LoVo (cell line): ENCODE results near the gene MYCBP2.
"Not testable (repeated sequence)": the region's sequence is repeated elsewhere in the genome, so short reads cannot be mapped to it uniquely, and the experiment has no call there.

ENCODE experiments used
- DNase-seq: peaks from one replicate; pipeline ENCODE4 v3.0.0-alpha.2; 2016; ENCODE audit warnings: low spot score

The MYCBP2 gene

GRCh38 chr13:77326905-77327604 is at the start of gene MYCBP2:
Gene MYCBP2 (minus strand): TSS chr13:77327094. CDS start chr13:77326775, 319 bp downstream.
- peak; percentile 94 for DNase-seq

DNA sequence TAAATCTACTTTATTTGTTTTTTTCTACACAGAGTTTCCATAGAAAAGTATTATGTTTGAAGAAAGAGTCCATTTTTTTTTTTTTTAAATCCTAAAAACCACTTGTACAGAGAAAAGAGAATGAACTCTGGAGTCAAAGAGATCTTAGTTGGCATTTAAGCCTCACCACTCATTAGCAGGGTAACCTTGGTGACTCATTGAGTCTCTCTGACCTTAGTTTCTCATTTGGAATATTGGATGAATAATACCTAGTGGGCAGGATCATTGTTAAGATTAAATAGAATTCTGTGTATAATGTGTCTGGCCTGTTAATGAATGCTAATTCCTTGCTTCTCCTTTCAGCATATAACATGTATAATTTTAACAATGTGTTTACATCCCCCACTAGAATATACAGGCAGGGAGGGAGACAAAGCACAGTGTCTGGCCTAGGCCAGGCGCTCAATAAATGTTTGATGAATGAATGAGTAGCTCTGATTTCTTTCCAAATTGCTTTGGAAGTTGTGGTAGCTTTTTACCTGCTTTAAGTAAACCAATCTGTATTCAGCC is 48.7 kb upstream of the MYCBP2 start:
- no peak for DNase-seq

DNA sequence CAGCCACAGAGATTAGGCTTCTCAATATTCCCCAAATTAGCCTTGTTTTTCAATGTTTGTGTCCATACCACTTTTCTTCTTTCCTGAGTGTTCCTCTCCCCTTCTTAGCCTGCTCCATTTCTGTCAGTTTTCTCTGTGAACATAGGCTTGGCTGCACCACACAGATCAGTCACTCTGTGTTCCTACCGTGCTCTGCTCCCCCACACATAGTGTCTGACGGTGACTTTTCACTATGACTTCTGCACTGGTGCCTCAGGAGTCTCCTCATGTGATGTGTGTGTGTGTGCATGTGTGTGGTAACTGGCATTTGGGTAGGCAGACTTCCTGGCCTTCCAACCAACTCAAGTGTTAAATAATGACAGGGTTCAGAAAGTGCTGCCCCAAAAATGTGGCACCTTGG is 47.9 kb upstream of the MYCBP2 start:
- DNase-seq = no peak

DNA sequence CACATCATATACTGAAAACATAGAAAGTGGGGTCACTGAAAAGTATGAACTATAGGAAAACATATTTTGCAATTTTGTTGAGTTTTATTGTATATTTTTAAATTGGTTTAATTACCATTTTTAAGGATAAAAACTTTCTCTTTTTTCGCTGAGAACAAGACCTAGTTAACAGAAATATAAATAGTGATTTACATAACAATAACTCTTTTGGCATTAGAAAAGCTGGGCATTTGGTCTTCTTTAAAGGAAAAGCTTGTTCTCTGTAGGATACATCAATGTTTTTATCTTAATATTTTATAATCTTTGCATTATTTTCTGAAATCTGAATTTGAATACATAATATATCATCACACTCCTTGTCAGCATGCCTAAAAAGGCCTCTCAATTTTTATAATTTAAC is 47.4 kb upstream of the MYCBP2 start:
- DNase-seq = no peak

- DNase-seq = no peak
These were observed 46.6 kb upstream of the MYCBP2 start for GRCh38 chr13:77373502-77373901.

DNA sequence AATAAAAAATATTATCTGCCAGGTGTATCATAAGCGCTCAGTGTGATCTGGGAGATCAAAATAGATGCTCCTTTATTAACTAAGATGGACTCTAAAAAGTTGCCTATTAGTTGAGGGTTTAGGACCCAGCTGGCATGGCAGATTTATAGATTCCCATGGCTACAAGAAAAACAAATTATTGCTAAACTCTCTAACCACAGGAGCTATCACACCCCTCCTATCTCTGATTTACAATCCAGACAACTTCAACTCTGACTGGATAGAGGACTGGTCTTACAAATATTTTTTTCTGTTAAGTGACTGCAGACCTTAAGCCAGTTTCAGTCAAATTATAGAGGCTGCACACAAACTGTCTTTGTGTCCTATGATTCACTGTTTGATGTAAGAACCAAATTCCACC is 45.4 kb upstream of the MYCBP2 start:
- DNase-seq = no peak

GRCh38 chr13:77370888-77371287 is 44.0 kb upstream of the MYCBP2 start:
- no peak for DNase-seq

- no peak for DNase-seq
These were observed 35.3 kb upstream of the MYCBP2 start for GRCh38 chr13:77362166-77362565.

GRCh38 chr13:77360032-77360685 is 33.3 kb upstream of the MYCBP2 start:
- no peak for DNase-seq

DNA sequence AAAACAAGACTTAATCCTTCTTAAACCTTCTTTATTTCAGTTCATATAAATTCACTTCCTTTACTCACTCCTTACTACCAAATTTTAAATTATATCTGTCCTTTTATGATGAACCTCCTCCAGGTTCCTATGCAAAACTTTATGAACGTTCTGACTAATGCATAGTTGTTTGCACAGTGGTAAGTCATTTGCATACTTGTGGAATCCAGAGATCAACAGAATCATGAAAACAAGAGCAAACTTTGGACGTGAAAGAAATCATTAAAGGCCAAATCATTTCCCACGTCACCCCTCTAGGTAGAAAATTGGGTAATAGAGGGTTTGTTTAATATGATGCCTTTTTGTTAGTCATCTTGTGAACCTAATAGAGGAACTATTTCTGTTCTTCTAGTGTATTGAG is 32.3 kb upstream of the MYCBP2 start:
- DNase-seq = no peak

DNA sequence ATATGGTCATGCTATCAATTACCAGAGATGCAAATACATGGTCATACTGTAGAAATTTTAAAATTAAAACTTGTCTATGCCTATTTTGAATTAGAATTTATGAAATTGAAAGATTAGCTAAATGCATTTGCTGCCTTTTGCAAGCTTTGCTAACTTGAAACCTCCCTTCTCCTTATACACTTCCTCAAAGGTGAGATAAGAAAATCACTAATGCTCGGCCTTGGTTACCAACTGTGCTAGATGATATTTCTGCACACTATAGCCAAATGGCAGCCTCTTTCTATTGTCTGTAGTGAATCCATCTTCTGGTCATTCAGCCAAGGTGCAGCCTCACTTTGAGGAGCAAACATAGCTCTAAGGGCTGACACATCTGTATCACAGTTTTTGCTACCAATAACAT is 31.1 kb upstream of the MYCBP2 start:
- no peak for DNase-seq

- DNase-seq = no peak
These were observed 29.3 kb upstream of the MYCBP2 start for GRCh38 chr13:77356155-77356554.

GRCh38 chr13:77353995-77354394 is 27.1 kb upstream of the MYCBP2 start:
- DNase-seq = no peak

- no peak for DNase-seq
These were observed 24.4 kb upstream of the MYCBP2 start for GRCh38 chr13:77351315-77351714.

GRCh38 chr13:77350811-77351210 is 23.9 kb upstream of the MYCBP2 start:
- no peak for DNase-seq

DNA sequence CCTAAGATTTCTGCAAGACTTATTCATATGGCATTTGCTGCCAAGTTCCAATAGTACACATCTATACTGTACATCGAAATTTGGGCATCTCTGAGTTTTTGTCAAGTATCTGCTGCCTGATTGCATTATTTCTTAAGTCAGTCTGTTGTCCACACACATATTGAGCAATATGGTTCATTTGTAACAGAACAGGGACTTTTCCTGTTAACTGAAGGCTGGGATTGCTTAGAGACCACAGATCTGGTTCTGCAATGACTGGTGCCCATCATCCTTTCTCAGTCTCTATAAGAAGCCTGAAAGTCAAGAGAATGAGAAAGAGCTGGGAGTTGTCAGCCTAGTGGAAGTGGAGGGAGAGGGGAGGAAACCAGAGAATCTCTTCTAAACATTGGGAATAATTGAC is 22.5 kb upstream of the MYCBP2 start:
- DNase-seq = no peak

- DNase-seq = not testable (repeated sequence)
These were observed 20.5 kb upstream of the MYCBP2 start for GRCh38 chr13:77347351-77347750.

DNA sequence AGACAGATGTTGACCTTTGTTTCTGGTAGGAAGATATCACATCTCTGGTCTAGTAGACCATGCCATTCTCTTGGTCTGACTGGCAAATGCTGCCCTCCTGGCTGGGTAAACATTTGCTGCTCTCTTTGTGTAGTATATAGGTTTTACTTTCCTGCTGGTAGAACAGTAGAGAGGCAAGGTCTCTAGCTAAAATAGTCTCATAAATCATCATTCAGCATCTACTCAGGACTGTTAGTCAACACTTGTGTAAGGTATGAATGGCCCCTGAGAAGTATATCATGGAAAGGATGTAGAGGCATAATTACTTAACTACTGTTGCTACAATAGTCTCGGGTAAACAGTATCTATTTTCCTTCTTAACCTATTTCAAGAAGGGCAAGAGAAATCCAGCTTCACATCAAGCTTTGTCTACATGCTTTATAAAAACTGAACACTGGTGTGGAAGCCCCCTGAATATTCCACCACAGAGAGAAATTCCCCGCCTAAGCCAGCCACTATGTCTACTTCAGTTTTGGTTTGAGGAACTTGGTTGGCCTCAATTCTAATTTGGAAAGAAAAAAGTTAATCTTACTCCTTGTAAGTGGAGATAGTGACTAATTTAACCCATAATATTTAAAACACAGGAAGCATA is 18.4 kb upstream of the MYCBP2 start:
- DNase-seq = no peak

- DNase-seq = no peak
These were observed 16.9 kb upstream of the MYCBP2 start for GRCh38 chr13:77343841-77344240.

- DNase-seq = no peak
These were observed 12.5 kb upstream of the MYCBP2 start for GRCh38 chr13:77339408-77339807.

- no peak for DNase-seq
These were observed 12.1 kb upstream of the MYCBP2 start for GRCh38 chr13:77338961-77339401.

- DNase-seq = no peak
These were observed 11.4 kb upstream of the MYCBP2 start for GRCh38 chr13:77338329-77338728.

DNA sequence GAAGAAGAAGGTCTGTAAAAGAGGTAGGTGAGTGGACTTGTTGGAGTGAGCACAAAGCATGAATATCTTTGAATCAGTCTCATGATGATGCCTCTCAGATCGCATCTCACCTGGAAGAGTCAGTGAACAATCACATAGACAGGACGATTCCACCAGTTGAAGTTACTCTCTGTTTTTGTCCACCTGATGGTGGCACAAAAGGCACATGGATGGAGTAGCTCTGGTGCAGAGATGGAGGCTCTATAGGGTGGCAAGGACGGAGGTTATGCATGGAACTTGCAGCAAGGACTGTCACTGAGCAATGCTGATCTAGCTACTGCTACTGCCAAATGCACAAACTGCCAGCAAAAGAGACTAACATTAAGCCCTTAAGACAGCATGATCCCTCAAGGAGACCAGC is 10.3 kb upstream of the MYCBP2 start:
- no peak for DNase-seq
